Measurements from ENCODE around the gene WNT7A. TPM values are rescaled to one million over a fixed set of nuclear protein-coding genes. Genes with fewer than 3 reads are reported as not detected.

WNT7A gene
- total RNA-seq, 4 donors from 2014 or later = not detected

- H3K4me3 ChIP-seq = no peak overlapping the region
- no peaks in the 10 kb centered on the region for H3K36me3 ChIP-seq
- no peak for DNase-seq
- H3K27me3 ChIP-seq = no peaks in the 10 kb centered on the region
- H3K4me1 ChIP-seq = no peaks in the 10 kb centered on the region
- no peak overlapping the region for H3K27ac ChIP-seq
- TF ChIP-seq POLR2A (IDR thresholded peaks at IDR 0.05) = no peak
- TF ChIP-seq CTCF (IDR thresholded peaks at IDR 0.05) = no peak
- H3K9me3 ChIP-seq = no peaks in the 10 kb centered on the region
Observed at GRCh38 chr3:13841141-13841540, 38.7 kb downstream of the WNT7A start.

GRCh38 chr3:13840456-13840855, 39.4 kb downstream of the WNT7A start:
- H3K9me3 ChIP-seq = no peaks in the 10 kb centered on the region
- TF ChIP-seq CTCF (IDR thresholded peaks at IDR 0.05) = no peak
- TF ChIP-seq POLR2A (IDR thresholded peaks at IDR 0.05) = no peak
- H3K4me1 ChIP-seq = no peaks in the 10 kb centered on the region

GRCh38 chr3:13839726-13840340, 40.0 kb downstream of the WNT7A start:
- no peaks in the 10 kb centered on the region for H3K36me3 ChIP-seq
- H3K27me3 ChIP-seq = no peaks in the 10 kb centered on the region
- H3K4me1 ChIP-seq = no peaks in the 10 kb centered on the region
- H3K9me3 ChIP-seq = no peaks in the 10 kb centered on the region
- DNase-seq = no peak
- H3K27ac ChIP-seq = no peak overlapping the region
- H3K4me3 ChIP-seq = no peak overlapping the region
- no peak for TF ChIP-seq CTCF (IDR thresholded peaks at IDR 0.05)
- TF ChIP-seq POLR2A (IDR thresholded peaks at IDR 0.05) = no peak

More at GRCh38 chr3:13840456-13840855, 39.4 kb downstream of the WNT7A start:
- H3K4me3 ChIP-seq = no peak overlapping the region
- H3K36me3 ChIP-seq = no peaks in the 10 kb centered on the region
- no peak for DNase-seq
- no peak overlapping the region for H3K27ac ChIP-seq
- H3K27me3 ChIP-seq = no peaks in the 10 kb centered on the region

- no peaks in the 10 kb centered on the region for H3K27me3 ChIP-seq
- no peaks in the 10 kb centered on the region for H3K9me3 ChIP-seq
- H3K4me3 ChIP-seq = no peak overlapping the region
- no peak for TF ChIP-seq CTCF (IDR thresholded peaks at IDR 0.05)
- no peak for TF ChIP-seq POLR2A (IDR thresholded peaks at IDR 0.05)
- H3K4me1 ChIP-seq = no peaks in the 10 kb centered on the region
- no peak for DNase-seq
- H3K36me3 ChIP-seq = no peaks in the 10 kb centered on the region
- H3K27ac ChIP-seq = no peak overlapping the region
Observed at GRCh38 chr3:13839253-13839652, 40.6 kb downstream of the WNT7A start.

GRCh38 chr3:13838421-13838820, 41.5 kb downstream of the WNT7A start:
- Histone ChIP-seq H3K27me3 (no peaks in the 10 kb centered on the region), H3K9me3 (no peaks in the 10 kb centered on the region), H3K36me3 (no peaks in the 10 kb centered on the region), H3K27ac (no peak overlapping the region), H3K4me1 (no peaks in the 10 kb centered on the region), H3K4me3 (no peak overlapping the region)
- TF ChIP-seq POLR2A (IDR thresholded peaks at IDR 0.05) = no peak
- TF ChIP-seq CTCF (IDR thresholded peaks at IDR 0.05) = no peak
- DNase-seq = no peak

- H3K27ac ChIP-seq = no peak overlapping the region
- H3K27me3 ChIP-seq = no peaks in the 10 kb centered on the region
- TF ChIP-seq CTCF (IDR thresholded peaks at IDR 0.05) (no peak), POLR2A (IDR thresholded peaks at IDR 0.05) (no peak)
- H3K36me3 ChIP-seq = no peaks in the 10 kb centered on the region
- H3K9me3 ChIP-seq = no peaks in the 10 kb centered on the region
- no peak overlapping the region for H3K4me3 ChIP-seq
- DNase-seq = no peak
- H3K4me1 ChIP-seq = no peaks in the 10 kb centered on the region
Observed at GRCh38 chr3:13837751-13838150, 42.1 kb downstream of the WNT7A start.
